Left lung (tissue), 10 donors: ENCODE data around the gene PTBP2. TPM values are rescaled to one million over a fixed set of nuclear protein-coding genes. Genes with fewer than 3 reads are reported as not detected.

Experiments
- ATAC-seq: fragments of 200-7000 bp; cut with Tn5 transposase; one replicate; pipeline ENCODE4 v1.9.1; 2020; ENCODE audit warnings: moderate library complexity
- DNase-seq, 4 donors: peaks; one replicate each; pipeline ENCODE4 v3.0.0-alpha.2; 2013 to 2020
- H3K27ac ChIP-seq, 2 donors: fragments of 200-600 bp; sonication (generic) in 1 of 2; one replicate each; pipeline versions ENCODE4 v1.5.0 to v1.8.0; 2020 to 2021
- H3K27me3 ChIP-seq, 2 donors: fragments of 200-600 bp; sonication (generic) in 1 of 2; one replicate each; pipeline versions ENCODE4 v1.5.0 to v1.8.0; 2020 to 2021
- H3K36me3 ChIP-seq, 2 donors: fragments of 200-600 bp; sonication (generic) in 1 of 2; one replicate each; pipeline versions ENCODE4 v1.5.0 to v1.8.0; 2020 to 2021
- H3K4me1 ChIP-seq, 2 donors: fragments of 200-600 bp; one replicate each; pipeline ENCODE4 v1.8.0; 2021
- H3K4me3 ChIP-seq, 2 donors: fragments of 200-600 bp; sonication (generic) in 1 of 2; one replicate each; pipeline versions ENCODE4 v1.5.0 to v1.8.0; 2020 to 2021; ENCODE audit warnings: mild to moderate bottlenecking in 1 of 2
- H3K9me3 ChIP-seq, 2 donors: fragments of 200-600 bp; sonication (generic) in 1 of 2; one replicate each; pipeline versions ENCODE4 v1.5.0 to v1.8.0; 2020 to 2021
- intact Hi-C, 2 donors: fragments of 100-400 bp; cut with DNase I; formaldehyde crosslinking; loops; one replicate each; pipeline versions ENCODE4 v1.11.2 to v1.14.2; 2022
- polyA plus RNA-seq, 6 donors: library from polyadenylated mRNA; unstranded; fragments of 120-200 nt; gene quantifications; one replicate each; pipeline ENCODE4 v1.2.1, GENCODE V29; 2013; ENCODE audit not compliant: insufficient read length in 6 of 6
- total RNA-seq, 2 donors: library from RNA; stranded (reverse); fragmentation: NEBNext Ultra II Directional; extraction: Animal tissue kit (Norgen Biotek cat#: 25700); gene quantifications; one replicate each; pipeline ENCODE4 v1.2.1, GENCODE V29; 2021
- TF ChIP-seq, protein P1 (sequence below), 2 donors: fragments of 200-600 bp; sonication (generic) in 1 of 2; IDR thresholded peaks; one replicate each; pipeline versions ENCODE4 v1.5.0 to v1.8.0; 2021; ENCODE audit warnings: antibody characterized with exemption in 2 of 2
- donor health status: DM: no; HTN: yes; CAD: no.
- donor health status: DM: no; HTN: no; CAD: no.

PTBP2 gene
- total and polyA plus RNA-seq, 8 donors, result 12.7 to 83.9 (median 55.1) TPM

GRCh38 chr1:96763514-96763913 is 41.9 kb downstream of the PTBP2 start:
- H3K27ac ChIP-seq, result no peak overlapping the region
- TF ChIP-seq, protein P1, sequence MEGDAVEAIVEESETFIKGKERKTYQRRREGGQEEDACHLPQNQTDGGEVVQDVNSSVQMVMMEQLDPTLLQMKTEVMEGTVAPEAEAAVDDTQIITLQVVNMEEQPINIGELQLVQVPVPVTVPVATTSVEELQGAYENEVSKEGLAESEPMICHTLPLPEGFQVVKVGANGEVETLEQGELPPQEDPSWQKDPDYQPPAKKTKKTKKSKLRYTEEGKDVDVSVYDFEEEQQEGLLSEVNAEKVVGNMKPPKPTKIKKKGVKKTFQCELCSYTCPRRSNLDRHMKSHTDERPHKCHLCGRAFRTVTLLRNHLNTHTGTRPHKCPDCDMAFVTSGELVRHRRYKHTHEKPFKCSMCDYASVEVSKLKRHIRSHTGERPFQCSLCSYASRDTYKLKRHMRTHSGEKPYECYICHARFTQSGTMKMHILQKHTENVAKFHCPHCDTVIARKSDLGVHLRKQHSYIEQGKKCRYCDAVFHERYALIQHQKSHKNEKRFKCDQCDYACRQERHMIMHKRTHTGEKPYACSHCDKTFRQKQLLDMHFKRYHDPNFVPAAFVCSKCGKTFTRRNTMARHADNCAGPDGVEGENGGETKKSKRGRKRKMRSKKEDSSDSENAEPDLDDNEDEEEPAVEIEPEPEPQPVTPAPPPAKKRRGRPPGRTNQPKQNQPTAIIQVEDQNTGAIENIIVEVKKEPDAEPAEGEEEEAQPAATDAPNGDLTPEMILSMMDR (IDR thresholded peaks at IDR 0.05), result no peak
- DNase-seq (no peak), ATAC-seq (no peak)
- intact Hi-C loops, result no loop called here
- H3K4me3 ChIP-seq, result no peak overlapping the region
- no peaks in the 10 kb centered on the region for H3K36me3 ChIP-seq
- H3K4me1 ChIP-seq, result no peaks in the 10 kb centered on the region
- peaks cover 0 to 4% of the 10 kb centered on the region in 2 donors for H3K9me3 ChIP-seq
- no peaks in the 10 kb centered on the region for H3K27me3 ChIP-seq

DNA sequence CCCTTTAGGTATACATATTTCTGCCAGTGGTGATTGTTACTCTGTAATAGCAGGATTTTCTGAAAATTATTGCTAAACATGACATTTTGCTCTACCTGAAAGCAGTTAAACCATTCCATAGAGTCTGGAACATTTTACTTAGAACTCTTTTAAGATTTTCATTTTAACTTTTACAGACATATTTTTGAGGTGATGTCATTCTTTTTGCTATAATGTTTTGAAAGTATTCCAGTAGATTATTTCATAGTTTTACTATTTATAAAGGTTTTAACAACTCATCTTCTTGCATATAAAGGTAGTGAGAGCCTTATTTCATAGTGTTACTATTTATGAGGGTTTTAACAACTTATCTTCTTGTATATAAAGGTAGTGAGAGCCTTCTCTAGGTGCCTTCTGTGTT is 42.9 kb downstream of the PTBP2 start:
- no peaks in the 10 kb centered on the region for H3K36me3 ChIP-seq
- intact Hi-C loops, result no loop called here
- TF ChIP-seq, protein P1 (IDR thresholded peaks at IDR 0.05), result no peak
- peaks cover 0 to 4% of the 10 kb centered on the region in 2 donors for H3K9me3 ChIP-seq
- ATAC-seq, result no peak
- H3K4me3 ChIP-seq, result no peak overlapping the region
- no peak for DNase-seq
- H3K27me3 ChIP-seq, result no peaks in the 10 kb centered on the region
- no peak overlapping the region for H3K27ac ChIP-seq
- no peaks in the 10 kb centered on the region for H3K4me1 ChIP-seq

DNA sequence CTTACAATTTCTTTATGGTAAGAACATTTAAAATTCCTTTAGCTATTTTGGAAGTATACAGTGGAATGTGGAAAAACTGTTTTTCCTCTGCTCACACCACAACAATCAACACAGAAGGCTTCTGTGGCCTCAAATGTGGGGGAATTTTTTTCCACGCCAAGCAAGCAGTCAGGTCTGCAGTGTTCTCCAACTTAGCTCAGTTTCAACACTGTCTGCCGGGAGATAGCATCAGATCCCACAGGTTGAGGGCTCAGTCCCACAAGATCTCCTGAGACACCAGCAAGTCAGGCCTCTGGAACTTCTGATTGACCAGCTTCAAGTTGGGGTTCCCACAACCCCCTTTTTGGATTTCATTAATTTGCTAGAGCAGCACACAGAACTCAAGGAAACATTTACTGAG is 50.3 kb downstream of the PTBP2 start:
- intact Hi-C loops, result no loop called here
- no peak for DNase-seq
- TF ChIP-seq, protein P1 (IDR thresholded peaks at IDR 0.05), result no peak

GRCh38 chr1:96772349-96772748 is 50.8 kb downstream of the PTBP2 start:
- DNase-seq (no peak), ATAC-seq (no peak)
- Histone ChIP-seq H3K4me3 (no peak overlapping the region), H3K27ac (no peak overlapping the region), H3K27me3 (no peaks in the 10 kb centered on the region), H3K36me3 (peaks cover 0 to 46% of the 10 kb centered on the region in 2 donors), H3K4me1 (no peaks in the 10 kb centered on the region), H3K9me3 (no peaks in the 10 kb centered on the region)
- intact Hi-C loops, result no loop called here
- TF ChIP-seq, protein P1 (IDR thresholded peaks at IDR 0.05), result no peak

More for the DNA sequence above, 50.3 kb downstream of the PTBP2 start:
- H3K36me3 ChIP-seq, result peaks cover 0 to 45% of the 10 kb centered on the region in 2 donors
- ATAC-seq, result no peak
- H3K27ac ChIP-seq, result no peak overlapping the region
- H3K4me3 ChIP-seq, result no peak overlapping the region
- H3K9me3 ChIP-seq, result no peaks in the 10 kb centered on the region
- no peaks in the 10 kb centered on the region for H3K4me1 ChIP-seq
- H3K27me3 ChIP-seq, result no peaks in the 10 kb centered on the region

- Histone ChIP-seq H3K4me3 (no peak overlapping the region), H3K27me3 (no peaks in the 10 kb centered on the region), H3K36me3 (peaks cover 0 to 53% of the 10 kb centered on the region in 2 donors), H3K4me1 (no peaks in the 10 kb centered on the region), H3K9me3 (no peaks in the 10 kb centered on the region), H3K27ac (no peak overlapping the region)
- no peak for ATAC-seq
- TF ChIP-seq, protein P1 (IDR thresholded peaks at IDR 0.05), result no peak
- intact Hi-C loops, result no loop called here
- no peak for DNase-seq
Observed at GRCh38 chr1:96772972-96773371, 51.4 kb downstream of the PTBP2 start.
